Coronary artery (tissue), 2 donors: ENCODE results near the gene FARP1.
"Not testable (repeated sequence)": the region's sequence is repeated elsewhere in the genome, so short reads cannot be mapped to it uniquely, and the experiment has no call there.

Source experiments
- DNase-seq: peaks from one replicate; pipeline ENCODE4 v3.0.0-alpha.2; 2017; ENCODE audit warnings: low spot score
- H3K27ac ChIP-seq, 2 donors: fragments of 200-600 bp; sonication (generic); one replicate each; pipeline ENCODE4 v1.5.1; 2016 to 2019
- H3K4me3 ChIP-seq: fragments of 200-600 bp; sonication (generic); 2 replicates; pipeline ENCODE4 v1.5.1; 2016; ENCODE audit warnings: mild to moderate bottlenecking, moderate library complexity
- TF ChIP-seq, protein P1 (sequence below): fragments of 200-600 bp; sonication (generic); IDR thresholded peaks from one replicate; pipeline ENCODE4 v1.5.1; 2019; ENCODE audit warnings: antibody characterized with exemption

Gene FARP1

DNA sequence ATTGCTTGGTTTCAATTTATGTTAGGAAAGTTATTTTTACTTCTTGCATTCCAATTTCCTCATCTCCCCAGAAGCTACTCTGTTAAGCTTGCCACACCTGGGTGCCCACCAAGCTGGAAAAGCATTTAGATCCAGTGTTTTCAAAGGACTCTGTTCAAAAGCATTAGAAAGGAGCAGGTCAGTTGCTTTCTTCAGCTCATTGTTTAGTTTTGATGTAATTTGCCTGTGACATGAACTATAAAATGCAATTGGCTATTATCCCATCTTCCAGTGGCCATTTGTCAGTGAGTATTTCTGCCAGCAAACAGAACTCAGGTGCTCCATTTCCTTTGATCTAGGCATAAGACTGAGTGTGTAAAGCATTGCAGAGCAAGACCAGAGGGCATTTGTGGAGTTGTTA, 80.8 kb downstream of the FARP1 start:
- no peak overlapping the region for H3K27ac ChIP-seq
- TF ChIP-seq, protein P1, sequence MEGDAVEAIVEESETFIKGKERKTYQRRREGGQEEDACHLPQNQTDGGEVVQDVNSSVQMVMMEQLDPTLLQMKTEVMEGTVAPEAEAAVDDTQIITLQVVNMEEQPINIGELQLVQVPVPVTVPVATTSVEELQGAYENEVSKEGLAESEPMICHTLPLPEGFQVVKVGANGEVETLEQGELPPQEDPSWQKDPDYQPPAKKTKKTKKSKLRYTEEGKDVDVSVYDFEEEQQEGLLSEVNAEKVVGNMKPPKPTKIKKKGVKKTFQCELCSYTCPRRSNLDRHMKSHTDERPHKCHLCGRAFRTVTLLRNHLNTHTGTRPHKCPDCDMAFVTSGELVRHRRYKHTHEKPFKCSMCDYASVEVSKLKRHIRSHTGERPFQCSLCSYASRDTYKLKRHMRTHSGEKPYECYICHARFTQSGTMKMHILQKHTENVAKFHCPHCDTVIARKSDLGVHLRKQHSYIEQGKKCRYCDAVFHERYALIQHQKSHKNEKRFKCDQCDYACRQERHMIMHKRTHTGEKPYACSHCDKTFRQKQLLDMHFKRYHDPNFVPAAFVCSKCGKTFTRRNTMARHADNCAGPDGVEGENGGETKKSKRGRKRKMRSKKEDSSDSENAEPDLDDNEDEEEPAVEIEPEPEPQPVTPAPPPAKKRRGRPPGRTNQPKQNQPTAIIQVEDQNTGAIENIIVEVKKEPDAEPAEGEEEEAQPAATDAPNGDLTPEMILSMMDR = no peak
- no peak for DNase-seq
- no peak overlapping the region for H3K4me3 ChIP-seq

DNA sequence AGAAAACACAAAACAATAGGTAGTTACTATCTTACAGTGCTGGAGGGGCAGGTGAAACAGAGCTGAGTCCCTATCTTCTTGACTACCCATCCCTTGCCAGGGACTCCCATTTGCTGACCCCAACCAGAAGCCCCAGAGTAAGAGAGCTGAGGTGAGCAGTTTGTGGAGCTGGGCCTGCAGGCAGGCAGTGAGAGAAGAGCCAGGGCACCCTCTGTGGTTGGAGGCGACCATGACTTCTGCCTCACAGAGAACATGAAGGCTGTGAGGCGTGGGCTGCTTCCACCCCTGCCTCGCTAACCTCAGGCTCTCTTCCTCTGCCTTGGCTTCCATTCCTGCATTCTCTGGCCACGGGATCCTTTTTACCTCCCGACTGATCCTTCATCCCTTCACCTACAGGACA, 81.7 kb downstream of the FARP1 start:
- no peak overlapping the region for H3K27ac ChIP-seq
- H3K4me3 ChIP-seq = no peak overlapping the region
- TF ChIP-seq, protein P1 = no peak
- no peak for DNase-seq

DNA sequence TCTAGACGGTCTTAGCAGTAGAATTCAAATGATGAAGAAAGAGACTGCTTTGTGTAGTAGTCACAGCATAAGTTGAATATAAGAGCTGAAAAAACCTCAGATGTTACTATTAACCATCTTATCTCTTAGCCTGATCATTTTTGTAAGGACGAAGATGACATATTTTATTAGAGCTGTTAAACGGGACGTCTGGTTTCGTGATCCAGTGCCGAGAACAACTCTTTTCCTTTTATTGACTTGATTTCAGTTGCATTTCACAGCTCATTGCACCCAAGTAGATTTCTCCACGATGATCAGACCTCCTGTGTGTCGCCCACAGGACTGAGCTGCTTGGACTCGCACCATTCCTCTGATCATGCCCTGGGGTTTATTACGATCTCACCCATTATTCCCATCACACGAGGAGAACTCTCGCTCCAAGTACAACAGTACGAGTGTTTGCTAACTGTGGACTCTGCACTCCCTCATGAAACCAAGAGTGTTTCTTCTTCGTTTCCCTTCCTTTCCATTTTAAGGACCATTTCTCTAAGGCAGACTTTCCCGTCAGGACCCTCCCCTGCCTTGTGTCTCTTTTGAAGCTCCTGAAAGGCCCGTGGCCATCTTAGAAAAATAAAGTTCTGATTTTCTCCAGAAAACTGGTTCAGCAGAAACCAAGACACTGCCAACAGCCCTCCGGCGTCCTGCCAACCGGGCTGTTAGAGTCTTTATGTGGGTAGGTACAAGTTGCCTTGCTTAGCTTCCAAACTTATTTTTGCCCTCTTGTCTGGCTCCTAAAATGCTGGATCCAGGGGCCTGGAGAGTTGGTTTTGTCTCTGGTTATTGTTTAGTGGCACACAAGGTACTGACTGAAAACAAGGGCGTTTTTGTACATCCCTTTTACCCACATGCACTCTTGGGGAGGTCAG, 82.4 kb downstream of the FARP1 start:
- Histone ChIP-seq H3K4me3 (no peak overlapping the region), H3K27ac (no peak overlapping the region)
- DNase-seq = no peak
- TF ChIP-seq, protein P1 = no peak

DNA sequence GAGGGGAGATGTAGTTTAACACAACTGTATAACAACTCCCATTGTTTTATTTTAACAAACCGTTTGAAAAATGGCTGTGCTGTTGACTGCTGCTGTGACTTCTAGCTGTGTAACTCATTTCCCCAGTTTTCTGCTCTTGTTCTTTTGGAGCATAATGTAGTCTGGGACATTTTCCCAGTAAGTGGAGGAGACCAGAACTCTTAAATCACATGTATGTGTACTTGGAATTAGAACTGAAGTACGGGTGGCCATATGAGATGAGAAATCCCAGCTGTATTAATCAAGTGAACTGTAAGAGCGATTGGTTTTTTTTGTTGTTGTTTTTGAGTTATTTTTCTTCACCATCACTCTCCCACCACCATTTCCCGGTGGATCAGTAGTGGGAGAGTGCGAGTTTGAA, 83.6 kb downstream of the FARP1 start:
- no peak overlapping the region for H3K27ac ChIP-seq
- no peak for DNase-seq
- TF ChIP-seq, protein P1 = no peak

DNA sequence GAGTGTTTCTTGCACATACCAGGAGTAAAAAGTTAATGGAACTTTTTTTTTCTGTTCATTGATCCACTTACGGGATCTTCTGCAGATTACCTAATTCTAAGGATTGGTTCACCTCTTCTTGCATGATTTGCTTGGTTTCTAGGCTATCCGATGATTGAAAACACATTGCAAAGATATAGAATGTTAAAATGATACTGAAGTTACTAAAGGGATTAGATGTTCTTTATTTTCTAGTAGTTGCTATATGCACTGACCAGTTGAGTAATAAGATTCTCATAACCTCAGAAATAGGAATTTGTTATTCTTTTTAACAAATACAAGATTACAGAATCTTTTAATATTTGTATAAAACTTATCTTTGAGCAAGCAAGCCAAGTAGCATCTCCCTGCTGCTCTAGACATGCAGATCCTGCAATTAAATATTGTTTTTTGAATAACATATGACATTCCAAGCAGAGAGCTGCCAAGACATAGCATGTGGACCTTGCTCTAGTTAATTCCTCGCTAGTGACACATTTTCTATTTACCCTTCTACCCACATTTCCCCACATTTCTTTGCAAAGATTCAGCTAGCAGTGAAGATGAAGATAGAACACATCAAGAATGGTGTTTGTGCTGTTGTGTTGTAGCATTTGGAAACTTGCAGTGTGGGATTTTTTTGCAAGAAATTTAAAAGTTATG, 85.9 kb downstream of the FARP1 start:
- TF ChIP-seq, protein P1 = no peak
- no peak for DNase-seq
- H3K27ac ChIP-seq = no peak overlapping the region
- H3K4me3 ChIP-seq = no peak overlapping the region

More for the DNA sequence above, 83.6 kb downstream of the FARP1 start:
- H3K4me3 ChIP-seq = no peak overlapping the region

DNA sequence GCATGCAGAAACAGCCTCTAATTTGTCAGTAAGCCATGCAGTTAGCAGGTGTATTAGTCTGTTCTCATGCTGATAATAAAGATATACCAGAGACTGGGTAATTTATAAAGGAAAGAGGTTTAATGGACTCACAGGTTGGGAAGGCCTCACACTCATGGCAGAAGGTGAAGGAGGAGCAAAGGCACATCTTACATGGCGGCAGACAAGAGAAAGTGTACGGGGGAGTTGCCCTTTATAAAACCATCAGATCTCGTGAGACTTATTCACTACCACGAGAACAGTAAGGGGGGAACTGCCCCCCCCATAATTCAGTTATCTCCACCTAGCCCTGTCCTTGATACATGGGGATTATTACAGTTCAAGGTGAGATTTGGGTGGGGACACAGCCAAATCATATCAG, 87.9 kb downstream of the FARP1 start:
- not testable (repeated sequence) for DNase-seq, H3K27ac ChIP-seq, H3K4me3 ChIP-seq

DNA sequence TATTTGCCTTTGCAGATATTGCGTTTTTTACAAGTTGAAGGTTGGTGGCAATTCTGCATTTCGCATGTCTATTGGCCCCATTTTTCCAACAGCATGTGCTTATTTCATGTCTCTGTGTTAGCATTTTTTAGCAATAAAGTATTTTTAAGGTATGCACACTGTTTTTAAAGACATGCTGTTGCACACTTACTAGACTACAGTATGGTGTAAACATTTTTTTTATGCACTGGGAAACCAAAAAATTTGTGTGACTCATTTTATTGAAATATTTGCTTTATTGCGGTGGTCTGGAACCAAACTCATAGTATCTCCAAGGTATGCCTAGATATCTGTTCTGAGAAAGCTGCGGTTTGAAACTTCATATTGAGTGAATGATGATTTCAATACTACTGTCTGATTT, 89.6 kb downstream of the FARP1 start:
- no peak for DNase-seq

More for the DNA sequence above, 89.6 kb downstream of the FARP1 start:
- no peak overlapping the region for H3K4me3 ChIP-seq
- no peak overlapping the region for H3K27ac ChIP-seq
- TF ChIP-seq, protein P1 = no peak
